ENCODE data around the gene DGKA. TPM values are rescaled to one million over a fixed set of nuclear protein-coding genes. Genes with fewer than 3 reads are reported as not detected.
"Not testable (repeated sequence)": the region's sequence is repeated elsewhere in the genome, so short reads cannot be mapped to it uniquely, and the experiment has no call there.

DGKA gene
- total RNA-seq = 4.9 TPM

DNA sequence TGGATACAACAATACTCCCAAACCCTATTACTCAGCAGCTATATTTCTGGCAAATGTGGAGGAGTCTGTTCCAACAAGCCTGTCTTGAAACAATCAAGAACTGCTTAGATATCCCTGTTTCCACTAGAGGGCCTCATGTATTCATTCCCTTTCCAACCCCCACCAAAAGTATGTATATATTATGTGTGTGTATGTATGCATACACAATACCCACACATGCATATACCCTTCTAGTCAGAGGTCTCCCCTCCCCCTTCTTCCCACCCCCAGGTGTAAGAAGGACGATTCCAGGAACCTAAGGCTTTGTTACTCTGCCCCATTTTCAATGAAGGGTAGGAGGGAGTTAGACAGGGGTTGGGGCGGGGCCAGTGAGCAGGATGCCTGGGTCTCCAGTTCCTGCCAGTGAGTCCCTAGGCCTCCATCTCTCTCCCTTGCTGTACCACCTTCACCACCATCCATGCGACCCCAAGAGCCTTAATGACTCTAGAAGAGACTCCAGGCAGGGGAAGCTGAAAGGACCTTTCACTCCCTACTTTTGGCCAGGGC lies at the start of gene DGKA:
DGKA (plus strand) TSS at position 392 of the 546 bp plus-strand sequence. CDS start 5,342 bp downstream, outside the sequence.
- DNase-seq (ENCODE audit: low spot score) (no peak), ATAC-seq (no peak)

DNA sequence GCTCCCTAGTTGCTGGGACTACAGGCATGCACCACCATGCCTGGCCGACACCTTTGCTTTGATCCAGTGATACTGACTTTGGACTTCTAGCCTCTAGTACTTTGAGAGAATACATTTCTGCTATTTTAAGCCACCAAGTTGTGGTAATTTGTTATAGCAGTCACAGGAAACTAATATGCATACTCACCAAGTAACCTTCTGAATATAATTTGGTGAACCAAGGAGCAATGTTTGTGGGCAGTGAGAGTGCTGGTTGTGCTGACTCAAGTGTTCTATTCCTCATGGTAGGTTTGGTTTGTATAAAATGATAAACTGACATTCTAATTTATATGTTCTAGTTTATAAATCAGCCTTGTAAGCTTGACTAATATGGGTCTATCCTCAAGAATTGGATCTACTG lies 45.8 kb upstream of the DGKA start:
- no peak for ATAC-seq

DNA sequence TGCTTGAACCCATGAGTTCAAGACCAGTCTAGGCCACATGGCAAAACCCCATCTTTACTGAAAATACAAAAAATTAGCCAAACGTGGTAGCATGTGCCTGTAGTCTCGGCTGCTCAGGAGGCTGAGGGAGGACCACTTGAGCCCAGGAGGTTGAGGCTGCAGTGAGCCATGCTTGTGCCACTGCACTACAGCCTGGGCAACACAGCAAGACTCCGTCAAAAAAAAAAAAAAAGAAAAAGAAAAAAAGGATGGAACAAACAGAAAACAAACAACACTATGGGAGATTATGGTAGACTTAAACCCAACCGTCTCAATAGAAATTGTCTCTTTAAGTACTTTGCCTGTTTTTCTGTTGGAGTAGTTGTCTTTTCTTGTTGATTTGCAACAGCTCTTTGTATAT lies 39.7 kb upstream of the DGKA start:
- no peak for DNase-seq (ENCODE audit: low spot score)
- ATAC-seq = no peak

More for the DNA sequence above, 45.8 kb upstream of the DGKA start:
- DNase-seq (ENCODE audit: low spot score) = no peak

DNA sequence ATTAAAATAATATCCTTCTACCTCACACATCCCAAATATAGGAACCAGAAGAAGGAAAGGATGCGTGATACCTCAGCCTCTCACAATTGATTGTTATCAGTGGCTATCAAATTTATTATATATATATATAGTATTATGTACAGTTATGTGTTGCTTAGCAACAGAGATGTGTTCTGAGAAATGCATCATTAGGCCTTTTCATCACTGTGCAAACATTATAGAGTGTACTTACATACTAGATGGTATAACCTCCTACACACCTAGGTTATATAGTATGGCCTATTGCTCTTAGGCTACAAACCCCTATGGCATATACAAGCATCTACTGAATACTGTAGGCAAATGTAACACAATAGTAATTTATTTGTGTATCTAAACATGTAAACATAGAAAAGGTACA lies 37.2 kb upstream of the DGKA start:
- DNase-seq (ENCODE audit: low spot score) (no peak), ATAC-seq (no peak)

DNA sequence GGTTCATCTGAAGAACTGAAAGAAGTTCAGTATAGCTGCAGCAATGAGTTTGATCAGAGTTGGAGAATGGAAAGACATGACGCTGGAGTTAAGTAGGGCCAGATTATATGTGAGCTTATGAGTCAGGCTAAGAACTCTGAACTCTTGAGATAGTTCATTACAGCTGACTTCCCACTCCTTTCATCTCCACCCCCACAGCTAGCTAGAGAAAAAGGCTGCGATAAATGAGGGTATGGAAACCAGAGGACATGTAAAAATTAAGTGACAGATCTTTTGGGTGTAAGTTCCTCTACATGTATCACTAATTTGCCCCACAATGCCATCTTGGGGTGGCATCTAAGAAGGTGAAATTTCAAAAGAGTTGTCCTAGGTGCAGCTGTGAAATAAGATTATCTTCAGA lies 31.9 kb upstream of the DGKA start:
- no peak for ATAC-seq

DNA sequence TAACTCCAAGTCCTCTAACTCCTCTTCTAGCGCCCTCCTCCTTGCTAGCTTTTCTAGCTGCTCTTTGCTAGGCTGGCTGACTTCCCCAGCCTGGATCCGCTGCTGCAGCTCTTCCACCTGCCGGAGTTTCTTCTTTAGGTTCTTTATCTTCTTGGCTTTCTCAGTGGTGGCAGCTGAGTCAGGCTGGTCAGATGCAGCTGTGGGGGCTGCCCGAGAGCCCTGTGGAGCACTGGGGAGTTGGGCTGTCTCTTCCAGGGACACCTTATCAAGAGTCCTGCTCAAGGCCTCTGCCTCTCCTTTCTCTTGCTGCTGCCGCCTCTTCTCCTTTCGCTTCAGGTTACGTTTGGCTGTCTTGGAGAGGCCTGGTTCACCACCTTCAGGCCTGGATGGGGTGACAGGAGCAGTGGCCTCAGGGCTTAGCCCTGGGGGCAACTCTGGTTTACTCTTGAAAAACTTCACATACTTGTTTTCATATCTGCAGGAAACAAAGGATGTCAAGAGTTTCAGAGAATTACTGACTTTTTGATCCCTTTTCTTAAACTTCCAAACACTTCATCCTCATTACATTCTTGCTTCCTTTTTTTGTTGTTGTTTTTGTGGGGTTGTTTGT lies 29.0 kb upstream of the DGKA start:
- DNase-seq (ENCODE audit: low spot score) (no peak), ATAC-seq (no peak)

More for the DNA sequence above, 31.9 kb upstream of the DGKA start:
- DNase-seq (ENCODE audit: low spot score) = no peak

DNA sequence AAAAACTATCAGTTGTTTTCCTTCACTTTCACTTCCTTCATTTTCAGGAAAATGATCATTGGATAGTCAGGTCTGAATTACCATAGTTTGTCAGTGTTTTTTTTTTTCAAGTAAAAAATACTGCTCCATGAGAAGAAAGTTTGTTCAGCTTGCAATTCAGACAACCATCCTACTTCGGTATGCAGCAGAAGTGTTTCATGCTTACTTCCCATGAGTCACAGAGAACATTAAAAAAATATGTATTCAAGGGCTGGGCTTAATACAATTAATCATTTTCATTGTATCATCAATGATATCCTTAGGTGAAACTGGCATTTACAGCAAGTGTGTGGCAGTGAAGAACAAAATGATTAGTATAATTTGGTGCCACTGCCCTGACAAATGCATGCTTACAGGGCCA lies 24.9 kb upstream of the DGKA start:
- no peak for DNase-seq (ENCODE audit: low spot score)
- ATAC-seq = no peak

DNA sequence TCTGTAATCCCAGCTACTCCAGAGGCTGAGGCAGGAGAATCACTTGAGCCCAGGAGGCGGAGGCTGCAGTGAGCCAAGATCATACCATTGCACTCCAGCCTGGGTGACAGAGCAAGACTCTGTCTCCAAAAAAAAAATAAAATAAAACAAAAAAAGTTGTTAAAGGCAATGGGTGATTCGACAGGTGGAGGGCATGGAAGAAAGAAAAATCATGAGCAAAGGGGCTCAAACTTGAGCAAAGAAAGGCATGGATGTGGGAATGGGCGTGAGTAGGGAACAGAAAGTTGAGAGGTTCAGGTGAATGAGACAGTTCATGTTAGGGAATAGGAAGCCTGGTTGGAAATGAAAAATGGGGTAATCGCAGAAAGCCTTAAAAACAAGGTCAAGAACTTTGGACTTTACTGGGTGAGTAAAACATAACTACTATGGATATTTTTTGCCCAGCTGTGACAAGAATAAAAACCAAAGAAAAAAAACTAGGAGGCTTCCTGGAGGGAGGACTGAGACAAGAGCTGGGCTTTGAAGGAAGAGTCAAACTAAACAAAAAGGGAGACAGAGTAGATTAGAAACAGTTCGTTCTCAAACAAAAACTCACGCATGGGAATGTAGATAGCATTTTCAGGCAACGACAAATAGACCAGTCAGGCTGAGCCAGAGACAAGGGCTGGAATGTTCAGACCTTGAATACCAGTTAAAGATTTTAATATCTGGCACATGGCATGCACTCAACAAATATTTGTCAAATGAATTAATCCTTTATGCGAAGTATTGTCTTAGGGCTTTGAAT lies 22.0 kb upstream of the DGKA start:
- DNase-seq (ENCODE audit: low spot score) = no peak
- peak; percentile 82 for ATAC-seq

DNA sequence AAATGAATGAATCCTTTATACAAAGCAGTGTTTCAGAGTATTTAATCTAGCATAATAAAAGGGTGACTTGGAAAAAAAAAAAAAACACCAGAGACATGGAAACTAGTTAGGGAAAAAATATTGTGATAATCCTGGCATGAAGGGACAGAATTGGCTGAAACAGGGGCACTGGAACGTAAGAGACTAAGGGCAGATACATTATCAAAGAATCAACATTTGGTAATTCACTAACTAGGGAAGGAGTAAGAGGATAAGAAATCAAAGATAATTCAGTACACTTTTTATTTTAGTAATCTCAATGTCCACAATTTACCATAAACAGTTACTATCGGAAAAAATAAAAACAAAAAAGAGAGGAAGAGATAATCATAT lies 21.5 kb upstream of the DGKA start:
- ATAC-seq = peak; percentile 76
- DNase-seq (ENCODE audit: low spot score) = no peak

DNA sequence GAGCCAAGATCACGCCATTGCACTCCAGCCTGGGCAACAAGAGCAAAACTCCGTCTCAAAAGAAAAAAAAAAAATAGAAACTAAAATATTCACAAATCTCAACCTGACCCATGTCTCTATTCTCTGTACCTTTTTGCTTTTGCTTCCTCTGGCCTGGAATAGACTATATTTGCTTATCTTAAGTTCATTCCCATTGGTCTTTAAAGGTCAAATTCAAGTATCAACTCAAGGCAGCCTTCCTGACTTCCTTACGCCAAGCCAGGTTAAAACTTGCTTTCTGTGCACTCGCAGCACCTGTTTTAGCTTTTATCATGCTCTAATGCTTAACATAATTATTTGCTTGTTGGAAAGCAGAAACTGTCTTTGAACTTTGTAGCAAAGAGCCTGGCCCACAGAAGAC lies 18.1 kb upstream of the DGKA start:
- DNase-seq (ENCODE audit: low spot score) (no peak), ATAC-seq (peak; percentile 17)

DNA sequence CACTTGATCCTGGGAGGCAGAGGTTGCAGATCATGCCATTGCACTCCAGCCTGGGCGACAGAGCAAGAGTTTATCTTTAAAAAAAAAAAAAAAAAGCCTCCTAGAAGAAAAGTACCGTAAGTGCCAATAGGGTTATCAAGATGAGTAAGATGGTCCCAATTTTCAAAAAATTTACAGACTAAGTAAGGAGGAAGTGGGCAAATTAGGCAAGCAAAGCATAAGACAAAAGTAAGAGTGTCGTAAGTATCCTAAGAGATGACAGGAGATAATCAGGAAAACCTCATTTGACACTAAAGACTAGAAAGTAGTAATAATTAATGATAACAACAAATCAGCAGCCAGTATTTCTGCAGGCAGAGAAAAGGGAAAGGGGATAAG lies 15.5 kb upstream of the DGKA start:
- ATAC-seq (no peak), DNase-seq (ENCODE audit: low spot score) (no peak)

DNA sequence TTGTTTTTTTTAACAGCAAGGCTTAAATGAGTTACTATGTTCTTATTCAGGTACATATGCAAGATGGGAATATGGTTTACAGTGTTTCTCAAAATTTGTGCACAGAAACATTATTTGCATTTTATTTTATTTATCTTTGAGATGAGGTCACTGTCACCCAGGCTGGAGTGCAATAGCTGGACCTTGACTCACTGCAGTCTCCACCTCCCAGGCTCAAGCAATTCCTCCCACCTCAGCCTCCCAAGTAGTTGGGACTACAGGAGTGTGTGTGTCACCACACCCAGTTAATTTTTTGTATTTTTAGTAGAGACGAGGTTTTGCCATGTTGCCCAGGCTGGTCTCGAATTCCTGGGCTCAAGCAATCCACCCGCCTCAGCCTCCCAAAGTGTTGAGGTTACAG lies 11.9 kb upstream of the DGKA start:
- DNase-seq (ENCODE audit: low spot score) = not testable (repeated sequence)

DNA sequence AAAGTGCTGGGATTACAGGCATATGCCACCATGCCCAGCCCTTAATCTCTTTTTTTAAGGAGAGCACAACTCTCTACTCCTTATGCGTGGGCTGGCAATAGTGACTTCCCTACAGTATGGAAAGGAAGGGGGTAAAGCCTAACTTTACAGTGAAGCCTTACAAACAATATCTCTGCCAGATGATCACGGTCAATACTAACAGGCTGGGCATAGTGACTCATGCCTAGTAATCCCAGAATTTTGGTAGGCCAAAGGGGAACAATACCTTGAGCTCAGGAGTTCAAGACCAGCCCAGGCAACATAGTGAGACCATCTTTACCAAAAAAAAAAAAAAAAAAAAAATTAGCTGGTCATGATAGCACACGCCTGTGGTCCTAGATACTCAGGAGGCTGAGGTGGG lies 8.8 kb upstream of the DGKA start:
- no peak for ATAC-seq
- DNase-seq (ENCODE audit: low spot score) = no peak

More for the DNA sequence above, 11.9 kb upstream of the DGKA start:
- ATAC-seq = peak; percentile 71

DNA sequence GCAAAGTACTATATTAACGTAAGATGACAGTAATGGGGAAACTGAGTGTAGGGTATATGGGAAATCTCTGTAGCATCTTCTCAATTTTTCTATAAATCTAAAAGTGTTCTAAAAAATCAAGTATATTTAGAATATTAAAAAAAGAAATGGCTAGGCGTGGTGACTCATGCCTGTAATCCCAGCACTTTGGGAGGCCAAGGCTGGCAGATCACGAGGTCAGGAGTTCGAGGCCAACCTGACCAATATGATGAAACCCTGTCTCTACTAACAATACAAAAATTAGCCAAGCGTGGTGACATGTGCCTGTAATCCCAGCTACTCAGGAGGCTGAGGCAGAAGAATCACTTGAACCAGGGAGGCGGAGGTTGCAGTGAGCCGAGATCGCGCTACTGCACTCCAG lies 7.3 kb upstream of the DGKA start:
- not testable (repeated sequence) for ATAC-seq; DNase-seq (ENCODE audit: low spot score)

DNA sequence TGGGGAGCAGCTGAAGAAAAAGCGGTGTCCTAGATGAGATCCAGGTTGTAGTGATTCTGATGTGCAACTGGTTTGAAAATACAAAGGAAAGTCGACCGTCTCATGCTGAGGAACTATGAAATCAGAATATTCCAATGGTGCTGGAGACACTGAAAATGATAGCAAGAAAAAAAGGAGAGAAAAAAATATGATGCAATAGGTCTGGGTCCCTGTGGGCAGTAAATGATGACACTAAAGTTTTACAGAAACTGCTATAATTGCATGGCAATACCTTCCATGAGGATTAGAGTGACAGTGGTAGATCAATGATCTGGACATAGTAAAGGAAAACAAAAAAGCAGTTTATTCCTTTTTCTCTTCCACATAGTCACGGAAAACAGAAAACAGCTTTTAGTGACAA lies 5.6 kb upstream of the DGKA start:
- DNase-seq (ENCODE audit: low spot score) = no peak
- no peak for ATAC-seq

DNA sequence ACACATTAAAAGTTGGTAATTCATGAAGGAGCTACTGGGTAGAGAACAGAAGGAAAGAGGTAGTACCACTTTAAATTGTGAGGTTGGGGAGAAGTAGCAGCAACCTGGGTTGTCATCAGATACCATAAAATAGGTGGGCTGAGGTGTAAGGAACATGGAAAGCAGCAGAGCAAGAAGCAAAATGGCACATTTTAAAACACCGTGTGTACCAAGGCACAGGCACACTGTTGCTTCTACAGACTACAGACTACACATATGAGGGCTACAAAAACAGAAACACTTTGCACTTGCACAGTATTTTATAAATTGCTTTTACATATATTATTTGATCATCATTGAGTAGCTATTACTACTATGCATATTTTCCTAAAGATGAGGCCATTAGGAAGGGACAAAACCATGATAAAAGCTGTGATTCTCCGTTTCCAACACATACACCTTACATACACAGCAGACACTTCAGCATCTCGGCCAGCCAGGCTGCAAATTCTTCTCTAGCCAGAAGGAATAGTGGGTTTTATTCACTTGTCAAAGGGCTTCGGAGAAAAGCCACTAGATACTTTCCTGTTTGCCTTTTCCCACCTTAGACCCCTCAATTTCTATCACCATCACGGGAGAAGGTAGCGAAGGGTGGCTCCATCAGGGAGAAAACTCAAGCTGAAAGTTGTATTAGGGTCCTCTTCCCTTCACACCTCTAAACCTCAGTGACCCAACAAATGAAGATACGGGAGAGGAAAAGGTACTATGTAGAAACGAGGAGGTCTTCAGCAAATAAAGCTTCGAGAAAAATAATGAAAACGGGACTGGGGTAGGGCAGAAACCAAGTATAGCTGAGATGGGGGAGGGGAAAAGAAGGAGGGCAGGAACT lies 4.9 kb upstream of the DGKA start:
- DNase-seq (ENCODE audit: low spot score) = no peak
- no peak for ATAC-seq

DNA sequence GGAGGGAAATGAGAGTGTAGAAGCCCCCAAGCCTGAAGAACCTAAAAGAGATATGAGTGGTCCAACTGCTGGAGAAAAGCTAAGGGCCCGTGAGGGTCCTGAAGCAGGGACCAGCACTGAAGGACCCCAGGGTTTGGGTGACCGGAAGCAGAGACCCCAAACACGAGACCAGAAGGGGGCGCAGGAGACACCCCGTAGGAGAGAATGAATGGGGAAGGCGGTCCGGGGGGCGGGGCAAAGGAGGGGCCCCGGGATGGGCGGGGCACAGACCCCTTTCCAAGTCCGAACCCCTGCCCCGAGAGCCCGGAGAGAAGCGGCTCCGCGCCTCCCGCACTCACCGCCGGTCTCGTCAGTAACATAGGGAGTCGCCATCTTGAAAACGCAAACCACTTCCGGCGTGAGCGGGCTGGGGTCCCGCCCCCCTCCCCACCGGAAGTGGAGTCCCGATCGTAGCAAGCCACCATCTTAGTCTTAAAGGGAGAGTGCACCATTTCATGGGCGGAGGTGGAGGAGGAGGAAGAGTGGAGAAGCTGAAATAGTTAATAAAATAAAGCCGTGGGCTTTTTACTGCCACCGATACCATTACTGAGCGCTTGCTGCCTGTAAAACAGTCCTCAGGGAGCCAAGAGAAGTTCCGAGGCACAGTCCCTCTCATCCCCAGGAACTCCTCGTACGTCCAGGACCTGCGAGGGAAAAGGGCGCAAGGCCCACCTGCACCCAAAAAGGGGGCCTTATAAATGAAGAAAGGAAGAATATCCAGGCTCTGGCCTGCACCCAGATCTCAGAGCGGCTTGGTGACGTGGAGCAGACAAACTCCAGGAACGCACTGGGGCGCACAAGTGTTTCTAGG lies 4.0 kb upstream of the DGKA start:
- ATAC-seq = peak; percentile 82
- peak; percentile 88 for DNase-seq (ENCODE audit: low spot score)

DNA sequence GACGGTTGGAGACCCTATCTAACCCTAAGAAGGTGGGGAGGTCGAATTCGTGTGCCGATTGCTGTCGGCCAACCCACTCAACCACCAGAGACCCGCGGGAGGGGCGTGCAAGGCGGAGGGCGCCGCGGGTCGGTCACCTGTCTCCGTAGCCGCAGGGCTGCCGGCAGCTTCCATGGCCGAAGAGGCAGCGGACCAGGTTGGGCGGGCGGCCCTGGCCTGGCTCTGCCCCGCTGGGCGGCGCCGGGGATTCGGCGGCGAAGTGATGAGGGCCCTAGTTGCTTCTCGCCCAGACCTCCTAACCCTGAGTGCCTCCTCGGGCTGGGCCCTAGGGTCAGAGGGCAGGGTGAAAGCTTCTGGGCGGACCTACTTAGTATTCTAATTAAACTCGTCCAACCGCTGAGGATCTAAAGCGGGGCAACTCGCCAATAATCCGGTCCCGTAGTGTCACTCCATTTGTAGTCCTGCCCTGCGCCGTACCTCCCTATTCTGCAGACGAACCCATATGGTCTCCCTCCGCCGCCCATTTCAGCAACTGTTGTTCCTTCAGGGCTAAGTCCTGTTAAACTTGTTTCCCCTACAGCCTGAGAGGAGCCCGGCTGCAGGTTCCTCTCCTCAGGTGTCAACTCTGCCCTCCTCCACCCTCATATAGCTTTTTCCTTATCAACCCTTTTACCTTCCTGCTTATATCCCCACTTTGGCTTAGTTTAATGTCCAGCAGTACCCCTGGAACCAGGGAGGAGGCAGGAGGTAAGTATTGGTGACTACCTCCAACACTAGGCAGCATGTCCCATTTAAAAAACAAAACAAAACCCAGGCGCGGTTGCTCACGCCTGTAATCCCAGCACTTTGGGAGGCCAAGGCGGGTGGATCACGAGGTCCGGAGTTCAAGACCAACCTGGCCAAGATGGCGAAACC lies 3.1 kb upstream of the DGKA start, which contains the start of gene PYM1:
PYM1 (minus strand) TSS at position 307 of the 915 bp plus-strand sequence; CDS start at position 174, 133 bp downstream.
- DNase-seq (ENCODE audit: low spot score) = peak; percentile 93
- peak; percentile 81 for ATAC-seq

DNA sequence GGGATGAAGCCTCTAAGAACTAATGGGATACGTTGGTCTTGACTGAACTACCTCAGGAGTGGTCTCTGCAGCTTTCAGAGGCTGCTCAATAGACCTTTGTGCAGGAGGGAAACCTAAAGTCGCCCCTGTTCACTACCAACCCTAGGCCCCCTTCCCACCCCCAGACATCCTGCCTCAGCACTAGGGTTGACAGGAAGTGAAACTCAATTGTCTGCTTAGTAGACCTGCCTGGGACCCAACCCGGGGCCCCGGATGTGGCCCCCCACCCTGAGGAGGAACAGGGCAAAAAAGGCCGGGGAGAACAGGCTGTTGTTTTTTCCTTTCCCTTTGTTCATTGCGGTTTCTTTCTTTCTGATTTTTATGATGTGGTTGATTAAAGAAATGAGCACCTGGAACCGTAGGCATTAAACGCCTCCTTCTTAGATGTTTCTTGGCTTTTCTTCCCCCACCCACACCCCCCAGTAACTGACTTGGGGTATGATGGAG lies 1.6 kb upstream of the DGKA start:
- ATAC-seq = no peak

More for the DNA sequence above, 1.6 kb upstream of the DGKA start:
- peak; percentile 52 for DNase-seq (ENCODE audit: low spot score)

Data from left lobe of liver (tissue), 2 donors.